SK-N-SH (cell line): ENCODE results near the gene RAB4A. TPM values are rescaled to one million over a fixed set of nuclear protein-coding genes. Genes with fewer than 3 reads are reported as not detected.

Experiments used
- CTCF ChIA-PET: fragments of 300-600, 350-600 bp; formaldehyde crosslinking; extraction: SDS; loops from one replicate; lab custom pipeline; 2021; lab: Yijun Ruan, JAX
- POLR2A ChIA-PET: fragments of 350-600 bp; sonication (Branson Sonifier 250); formaldehyde crosslinking; extraction: SDS; loops from one replicate; lab custom pipeline; 2020; ENCODE audit warnings: antibody characterized with exemption, inconsistent platforms; lab: Yijun Ruan, JAX
- DNase-seq: peaks from one replicate; pipeline ENCODE4 v3.0.0; 2012
- H2AFZ ChIP-seq: fragments of 200-600 bp; sonication (generic); 2 replicates; pipeline ENCODE4 v1.8.1; 2016; ENCODE audit warnings: antibody characterized with exemption, mild to moderate bottlenecking, low read depth
- H3F3A ChIP-seq: fragments of 200-600 bp; sonication (generic); replicated peaks from 2 replicates; pipeline ENCODE3; 2016; ENCODE audit warnings: antibody characterized with exemption, mild to moderate bottlenecking; ENCODE audit not compliant: insufficient read depth
- H3K27ac ChIP-seq, 2 experiments: fragments of 200-500 bp in 1 of 2; fragments of 200-600 bp in 1 of 2; sonication (Bioruptor generic) in 1 of 2; sonication (generic), shearing (Covaris generic) in 1 of 2; 2 replicates each; pipeline versions ENCODE4 v1.5.1 to v1.6.1; 2014 to 2016; ENCODE audit warnings: low read depth in 2 of 2, inconsistent platforms in 1 of 2, low read length in 1 of 2, mild to moderate bottlenecking in 1 of 2, mixed read lengths in 1 of 2
- H3K27me3 ChIP-seq: fragments of 200-600 bp; sonication (generic), shearing (Covaris generic); 2 replicates; pipeline ENCODE4 v1.6.1; 2016; ENCODE audit warnings: mixed run types; ENCODE audit not compliant: insufficient read depth
- H3K36me3 ChIP-seq, 2 experiments: fragments of 200-500 bp in 1 of 2; fragments of 200-600 bp in 1 of 2; sonication (Bioruptor generic) in 1 of 2; sonication (generic) in 1 of 2; replicated peaks in 1 of 2; 2 replicates each; pipeline versions ENCODE3 to v1.5.1; 2014 to 2016; ENCODE audit warnings: low read length in 1 of 2, mild to moderate bottlenecking in 1 of 2; ENCODE audit not compliant: insufficient read depth in 2 of 2, control insufficient read depth in 1 of 2
- H3K4me1 ChIP-seq, 2 experiments: fragments of 200-500 bp in 1 of 2; fragments of 200-600 bp in 1 of 2; sonication (Bioruptor generic) in 1 of 2; sonication (generic), shearing (Covaris generic) in 1 of 2; 2 replicates each; pipeline versions ENCODE4 v1.5.1 to v1.6.1; 2014 to 2016; ENCODE audit warnings: low read depth in 1 of 2, low read length in 1 of 2, mixed run types in 1 of 2; ENCODE audit not compliant: insufficient read depth in 2 of 2, control insufficient read depth in 1 of 2
- H3K4me2 ChIP-seq: fragments of 200-600 bp; sonication (generic), shearing (Covaris generic); 2 replicates; pipeline ENCODE4 v1.6.1; 2017; ENCODE audit warnings: mixed run types
- H3K4me3 ChIP-seq, 2 experiments: fragments of 200-500 bp in 1 of 2; fragments of 200-600 bp in 1 of 2; sonication (Bioruptor generic) in 1 of 2; sonication (generic), shearing (Covaris generic) in 1 of 2; 2 replicates each; pipeline versions ENCODE4 v1.5.1 to v1.8.1; 2014 to 2016; ENCODE audit warnings: low read depth in 2 of 2, inconsistent platforms in 1 of 2, low read length in 1 of 2, mild to moderate bottlenecking in 1 of 2, mixed read lengths in 1 of 2, moderate library complexity in 1 of 2
- H3K79me2 ChIP-seq: fragments of 200-600 bp; sonication (generic); 2 replicates; pipeline ENCODE4 v1.8.1; 2017; ENCODE audit warnings: mild to moderate bottlenecking; ENCODE audit not compliant: insufficient read depth
- H3K9ac ChIP-seq: fragments of 200-600 bp; sonication (generic); 2 replicates; pipeline ENCODE4 v1.6.1; 2017; ENCODE audit warnings: mixed run types
- H3K9me2 ChIP-seq: fragments of 200-600 bp; sonication (generic); 2 replicates; pipeline ENCODE4 v1.6.1; 2017; ENCODE audit warnings: mixed run types
- H3K9me3 ChIP-seq: fragments of 200-600 bp; sonication (generic); 2 replicates; pipeline ENCODE4 v1.6.1; 2017; ENCODE audit warnings: mixed run types, mild to moderate bottlenecking, moderate library complexity
- H4K20me1 ChIP-seq: fragments of 200-600 bp; sonication (generic); 2 replicates; pipeline ENCODE4 v1.6.1; 2017; ENCODE audit warnings: mild to moderate bottlenecking, mixed run types; ENCODE audit not compliant: insufficient read depth
- CHD2 ChIP-seq: fragments of 150-350 bp; IDR thresholded peaks from 2 replicates; pipeline ENCODE4 v1.6.1; 2018; ENCODE audit warnings: low read length; ENCODE audit not compliant: partially characterized antibody
- ELF1 ChIP-seq: IDR thresholded peaks from 2 replicates; pipeline ENCODE4 v1.4.0; 2012
- EZH2phosphoT487 ChIP-seq: fragments of 200-600 bp; sonication (generic); IDR thresholded peaks from 2 replicates; pipeline ENCODE4 v1.6.1; 2017; ENCODE audit warnings: low read depth, mixed run types, mild to moderate bottlenecking, antibody characterized with exemption, moderate library complexity, borderline replicate concordance
- FOSL2 ChIP-seq: IDR thresholded peaks from 2 replicates; pipeline ENCODE4 v1.4.0; 2012; ENCODE audit warnings: low read depth, mild to moderate bottlenecking, moderate library complexity, borderline replicate concordance
- FOXM1 ChIP-seq: IDR thresholded peaks from 2 replicates; pipeline ENCODE4 v1.4.0; 2012; ENCODE audit warnings: low read depth, mild to moderate bottlenecking
- GABPA ChIP-seq: IDR thresholded peaks from 2 replicates; pipeline ENCODE4 v1.4.0; 2012; ENCODE audit warnings: low read depth, mild to moderate bottlenecking
- IRF3 ChIP-seq: fragments of 150-350 bp; IDR thresholded peaks from 2 replicates; pipeline ENCODE4 v1.6.1; 2016; ENCODE audit warnings: mild to moderate bottlenecking, low read depth, low read length
- MEF2A ChIP-seq: IDR thresholded peaks from 2 replicates; pipeline ENCODE4 v1.4.0; 2012; ENCODE audit warnings: low read depth, borderline replicate concordance
- MXI1 ChIP-seq: IDR thresholded peaks from 2 replicates; pipeline ENCODE4 v1.6.1; 2012; ENCODE audit warnings: mild to moderate bottlenecking, low read depth, low read length, improper control_type of control experiment
- PBX3 ChIP-seq: IDR thresholded peaks from 2 replicates; pipeline ENCODE4; 2012
- RAD21 ChIP-seq: IDR thresholded peaks from 2 replicates; pipeline ENCODE4 v1.6.1; 2012; ENCODE audit warnings: mild to moderate bottlenecking, low read length
- SIN3A ChIP-seq: IDR thresholded peaks from 2 replicates; pipeline ENCODE4 v1.6.1; 2012; ENCODE audit warnings: low read depth, mild to moderate bottlenecking, low read length, moderate library complexity, borderline replicate concordance
- SMC3 ChIP-seq: IDR thresholded peaks from 2 replicates; pipeline ENCODE4 v1.6.1; 2012; ENCODE audit warnings: low read depth, low read length, improper control_type of control experiment
- TAF1 ChIP-seq: IDR thresholded peaks from 2 replicates; pipeline ENCODE4 v1.6.1; 2012; ENCODE audit warnings: low read depth, mild to moderate bottlenecking, low read length, moderate library complexity, borderline replicate concordance
- USF1 ChIP-seq: IDR thresholded peaks from 2 replicates; pipeline ENCODE4 v1.4.0; 2012; ENCODE audit warnings: low read depth, borderline replicate concordance
- USF2 ChIP-seq: fragments of 150-350 bp; IDR thresholded peaks from 2 replicates; pipeline ENCODE4 v1.6.1; 2017; ENCODE audit warnings: antibody characterized with exemption, low read length, low read depth, borderline replicate concordance
- YY1 ChIP-seq: IDR thresholded peaks from 2 replicates; pipeline ENCODE4 v1.4.0; 2012; ENCODE audit warnings: low read depth, mild to moderate bottlenecking
- ZBTB33 ChIP-seq: IDR thresholded peaks from 2 replicates; pipeline ENCODE4 v1.4.0; 2012; ENCODE audit warnings: low read depth, borderline replicate concordance
- WGBS: methylation state at CpG from one replicate; pipeline ENCODE4 v1.1.6; 2017; ENCODE audit warnings: low lambda C conversion rate; 5-methylcytosine and 5-hydroxymethylcytosine counted together
- polyA plus RNA-seq, 3 experiments: library from polyadenylated mRNA; depleted of rRNA; stranded (reverse); fragments of >200 nt; gene quantifications; 2 replicates each; pipeline ENCODE4 v1.2.3, GENCODE V29; 2012

RAB4A gene
- polyA plus RNA-seq, 1 of the 3 experiments (the other 2 are of a cell fraction), result 28.1 TPM

- no peak overlapping the region for H3K27ac ChIP-seq
- WGBS, result 36% methylated on average over 2 of the region's 3 CpGs
- no peak overlapping the region for H2AFZ ChIP-seq
- H3K27me3 ChIP-seq, result peaks cover 6% of the 10 kb centered on the region; the same call in 1 of the 2 replicates
- POLR2A ChIA-PET, result no interaction called here
- CTCF ChIA-PET, result interaction anchor here (0.6 to 8.8 kb wide), 3 partner anchors 17 to 568 kb away, joined by 3 to 78 read pairs (median 7); no protein-coding TSS in a partner anchor
- no peak overlapping the region for H3K4me3 ChIP-seq
- no peaks in the 10 kb centered on the region for H4K20me1 ChIP-seq
- DNase-seq, result no peak
- H3F3A ChIP-seq, result no peaks in the 10 kb centered on the region
- no peaks in the 10 kb centered on the region for H3K79me2 ChIP-seq
- H3K9ac ChIP-seq, result no peak overlapping the region
- TF ChIP-seq PBX3, result no peak
- TF ChIP-seq RAD21, result no peak; the same call in 1 of the 2 replicates
- no peak for TF ChIP-seq TAF1
- TF ChIP-seq SMC3, result no peak
- TF ChIP-seq CHD2, result no peak
- TF ChIP-seq USF2, result no peak
- TF ChIP-seq USF1, result no peak
- no peak for TF ChIP-seq ZBTB33
- TF ChIP-seq IRF3, result no peak
- TF ChIP-seq FOSL2, result no peak
- TF ChIP-seq FOXM1, result no peak
- TF ChIP-seq MEF2A, result no peak
- no peak for TF ChIP-seq EZH2phosphoT487
- no peak for TF ChIP-seq GABPA
- no peak for TF ChIP-seq SIN3A
- no peak for TF ChIP-seq YY1
- TF ChIP-seq MXI1, result no peak
- no peak for TF ChIP-seq ELF1
- H3K9me2 ChIP-seq, result no peaks in the 10 kb centered on the region
- H3K9me3 ChIP-seq, result no peaks in the 10 kb centered on the region
- H3K4me2 ChIP-seq, result no peak overlapping the region
- no peaks in the 10 kb centered on the region for H3K36me3 ChIP-seq
- peaks cover 0 to 6% of the 10 kb centered on the region in 2 experiments; a peak in 3 of 4 replicates for H3K4me1 ChIP-seq
Observed at GRCh38 chr1:229231754-229232119, 39.2 kb upstream of the RAB4A start.
